NT2/D1 (cell line): ENCODE results near the gene SLC7A10.

Experiments
- SUZ12 ChIP-seq: IDR thresholded peaks from 2 replicates; pipeline ENCODE4 v1.6.1; 2011; ENCODE audit not compliant: insufficient read length, insufficient read depth; ENCODE audit errors: extremely low read depth
- YY1 ChIP-seq: IDR thresholded peaks from 2 replicates; pipeline ENCODE4 v1.6.1; 2011; ENCODE audit not compliant: insufficient read length, insufficient read depth
- ZNF274 ChIP-seq: IDR thresholded peaks from 2 replicates; pipeline ENCODE4 v1.6.1; 2011; ENCODE audit warnings: mild to moderate bottlenecking, low read depth, low read length

DNA sequence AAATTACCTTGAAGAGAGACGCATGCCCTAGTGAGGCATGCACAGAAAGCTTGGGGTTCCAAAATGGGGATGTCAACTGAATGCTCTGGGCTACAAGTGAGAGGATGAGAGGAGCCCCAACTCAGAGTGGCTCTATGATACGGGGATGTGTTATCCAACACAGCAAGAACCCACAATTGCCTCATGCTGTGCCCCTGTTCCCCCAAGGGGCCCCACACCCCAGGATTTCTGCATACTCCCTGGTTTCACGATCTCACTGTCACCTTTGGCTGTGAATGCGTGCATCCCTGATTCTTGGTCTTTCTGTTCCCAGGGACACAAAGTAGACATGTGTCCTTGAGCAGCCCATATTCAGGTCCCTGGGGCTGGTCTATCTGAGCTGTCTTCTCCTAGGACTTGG lies 64.4 kb downstream of the SLC7A10 start:
- TF ChIP-seq ZNF274 (no peak), YY1 (no peak), SUZ12 (no peak)
